ENCODE results near the gene PSMD2.

PSMD2 gene

DNA sequence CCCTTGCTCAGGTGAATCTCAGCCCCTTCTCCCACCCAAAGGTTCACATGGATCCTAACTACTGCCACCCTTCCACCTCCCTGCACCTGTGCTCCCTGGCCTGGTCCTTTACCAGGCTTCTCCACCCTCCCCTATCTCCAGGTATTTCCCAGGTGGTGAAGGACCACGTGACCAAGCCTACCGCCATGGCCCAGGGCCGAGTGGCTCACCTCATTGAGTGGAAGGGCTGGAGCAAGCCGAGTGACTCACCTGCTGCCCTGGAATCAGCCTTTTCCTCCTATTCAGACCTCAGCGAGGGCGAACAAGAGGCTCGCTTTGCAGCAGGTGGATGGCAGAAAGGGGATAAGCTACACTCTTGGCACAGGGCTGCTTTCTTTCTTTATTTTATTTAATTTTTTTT is 42.9 kb downstream of the PSMD2 start:
- DNase-seq, result no peak

DNA sequence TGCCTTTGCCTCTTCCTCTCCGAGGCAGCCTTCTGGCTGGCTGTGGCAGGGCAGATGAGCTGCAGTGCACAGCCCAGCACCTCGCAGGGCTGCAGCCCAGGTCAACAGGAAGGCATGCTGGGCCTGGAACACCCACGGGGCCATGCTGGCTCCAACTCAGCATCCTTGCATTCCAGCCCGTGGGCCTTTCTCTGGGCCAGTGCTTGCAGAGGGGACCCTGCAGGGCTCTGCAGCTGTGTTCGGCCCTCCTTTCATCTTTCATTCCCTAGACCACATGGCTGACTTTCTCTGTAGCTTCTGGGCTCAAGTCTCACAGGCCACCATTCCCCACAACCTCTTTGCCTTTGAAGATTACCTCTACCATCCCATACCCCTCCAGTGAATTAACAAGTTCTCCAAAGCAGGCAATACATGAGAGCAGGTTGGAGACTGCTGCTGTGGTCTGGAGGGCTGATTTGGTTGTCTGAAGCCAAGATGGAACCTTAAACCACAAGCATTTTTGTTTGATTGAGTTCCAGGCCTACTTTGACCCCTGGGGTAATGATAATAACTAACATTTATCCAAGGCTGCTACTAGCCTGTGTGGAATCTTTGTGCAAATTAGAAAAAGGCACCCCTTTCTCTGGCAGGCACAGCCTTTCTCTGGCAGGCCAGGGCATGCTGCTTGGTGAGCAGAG is 44.3 kb downstream of the PSMD2 start:
- no peak for DNase-seq

DNA sequence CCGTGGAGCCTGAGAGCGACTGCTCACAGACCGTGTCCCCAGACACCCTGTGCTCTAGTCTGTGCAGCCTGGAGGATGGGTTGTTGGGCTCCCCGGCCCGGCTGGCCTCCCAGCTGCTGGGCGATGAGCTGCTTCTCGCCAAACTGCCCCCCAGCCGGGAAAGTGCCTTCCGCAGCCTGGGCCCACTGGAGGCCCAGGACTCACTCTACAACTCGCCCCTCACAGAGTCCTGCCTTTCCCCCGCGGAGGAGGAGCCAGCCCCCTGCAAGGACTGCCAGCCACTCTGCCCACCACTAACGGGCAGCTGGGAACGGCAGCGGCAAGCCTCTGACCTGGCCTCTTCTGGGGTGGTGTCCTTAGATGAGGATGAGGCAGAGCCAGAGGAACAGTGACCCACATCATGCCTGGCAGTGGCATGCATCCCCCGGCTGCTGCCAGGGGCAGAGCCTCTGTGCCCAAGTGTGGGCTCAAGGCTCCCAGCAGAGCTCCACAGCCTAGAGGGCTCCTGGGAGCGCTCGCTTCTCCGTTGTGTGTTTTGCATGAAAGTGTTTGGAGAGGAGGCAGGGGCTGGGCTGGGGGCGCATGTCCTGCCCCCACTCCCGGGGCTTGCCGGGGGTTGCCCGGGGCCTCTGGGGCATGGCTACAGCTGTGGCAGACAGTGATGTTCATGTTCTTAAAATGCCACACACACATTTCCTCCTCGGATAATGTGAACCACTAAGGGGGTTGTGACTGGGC is 45.7 kb downstream of the PSMD2 start:
- no peak for DNase-seq

DNA sequence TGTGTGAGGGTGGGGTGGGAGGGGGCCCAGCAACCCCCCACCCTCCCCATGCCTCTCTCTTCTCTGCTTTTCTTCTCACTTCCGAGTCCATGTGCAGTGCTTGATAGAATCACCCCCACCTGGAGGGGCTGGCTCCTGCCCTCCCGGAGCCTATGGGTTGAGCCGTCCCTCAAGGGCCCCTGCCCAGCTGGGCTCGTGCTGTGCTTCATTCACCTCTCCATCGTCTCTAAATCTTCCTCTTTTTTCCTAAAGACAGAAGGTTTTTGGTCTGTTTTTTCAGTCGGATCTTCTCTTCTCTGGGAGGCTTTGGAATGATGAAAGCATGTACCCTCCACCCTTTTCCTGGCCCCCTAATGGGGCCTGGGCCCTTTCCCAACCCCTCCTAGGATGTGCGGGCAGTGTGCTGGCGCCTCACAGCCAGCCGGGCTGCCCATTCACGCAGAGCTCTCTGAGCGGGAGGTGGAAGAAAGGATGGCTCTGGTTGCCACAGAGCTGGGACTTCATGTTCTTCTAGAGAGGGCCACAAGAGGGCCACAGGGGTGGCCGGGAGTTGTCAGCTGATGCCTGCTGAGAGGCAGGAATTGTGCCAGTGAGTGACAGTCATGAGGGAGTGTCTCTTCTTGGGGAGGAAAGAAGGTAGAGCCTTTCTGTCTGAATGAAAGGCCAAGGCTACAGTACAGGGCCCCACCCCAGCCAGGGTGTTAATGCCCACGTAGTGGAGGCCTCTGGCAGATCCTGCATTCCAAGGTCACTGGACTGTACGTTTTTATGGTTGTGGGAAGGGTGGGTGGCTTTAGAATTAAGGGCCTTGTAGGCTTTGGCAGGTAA is 46.5 kb downstream of the PSMD2 start:
- DNase-seq, result peak; percentile 16 to 20

DNA sequence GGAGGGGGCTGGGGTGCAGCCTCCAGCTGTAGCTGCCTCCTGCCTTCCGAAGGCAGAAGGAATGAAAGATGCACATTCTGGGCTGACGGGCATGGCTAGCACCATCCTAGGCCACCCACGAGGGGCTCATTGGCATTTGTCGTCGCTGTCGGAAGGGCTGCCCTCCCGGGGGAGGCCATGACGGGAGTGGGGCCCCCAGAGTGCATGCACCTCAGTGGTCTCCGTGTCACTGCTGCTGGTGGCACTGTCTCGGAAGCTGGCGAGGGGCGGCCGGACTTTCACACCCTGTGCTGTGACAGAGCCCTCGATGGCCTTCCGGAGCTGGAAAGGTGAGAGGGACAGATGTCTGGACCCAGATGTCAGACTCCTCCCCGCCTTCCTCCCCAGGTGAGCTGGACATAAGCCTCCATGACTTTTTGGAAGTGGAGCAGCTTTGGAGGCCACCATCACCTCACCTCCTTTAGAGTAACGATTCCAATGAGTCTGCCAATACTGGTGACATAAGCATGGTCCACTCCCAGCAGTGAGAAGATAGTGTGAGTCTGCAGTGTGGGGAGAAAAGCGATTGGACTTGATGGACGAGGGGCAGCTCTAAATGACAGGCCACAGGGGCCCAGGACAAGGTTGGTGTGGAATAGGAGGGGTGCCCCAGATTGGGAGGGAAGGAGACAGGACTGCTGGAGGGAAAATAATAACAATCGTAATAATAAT is 47.6 kb downstream of the PSMD2 start:
- DNase-seq, result no peak

DNA sequence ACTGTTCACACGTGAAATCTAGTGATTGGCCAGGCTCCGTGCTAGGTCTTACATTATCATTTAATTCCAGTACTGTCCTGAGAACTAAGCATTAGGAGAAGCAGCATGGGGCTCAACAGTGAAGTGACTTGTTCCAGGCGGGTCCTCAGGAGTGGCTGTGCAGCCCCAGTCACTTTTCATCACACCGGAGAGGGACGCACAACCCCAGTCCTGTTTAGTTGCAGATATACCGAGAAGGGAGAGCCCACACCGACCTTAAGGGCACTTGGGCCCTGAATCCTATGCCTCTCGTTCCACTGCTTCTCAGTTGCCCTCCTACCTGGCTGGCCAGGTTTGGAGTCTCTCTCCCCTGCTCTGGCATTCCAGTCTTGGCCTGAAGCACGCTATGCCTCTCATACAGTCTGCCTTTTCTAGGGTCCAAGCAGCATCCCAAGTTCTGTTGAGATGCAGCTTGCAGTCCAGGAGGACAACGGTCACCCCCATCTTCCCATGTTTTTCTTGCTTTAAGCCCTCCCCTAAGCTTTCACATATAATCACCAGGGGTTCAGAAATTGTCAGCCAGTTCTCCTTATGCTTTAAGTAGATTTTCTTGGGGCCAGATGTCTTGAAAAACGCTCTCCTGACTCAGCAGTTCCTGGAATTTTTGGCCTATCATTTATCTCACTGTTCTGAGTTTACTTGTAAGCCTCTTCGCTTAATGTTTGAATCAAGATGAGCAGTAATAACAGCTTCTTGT is 48.4 kb downstream of the PSMD2 start:
- DNase-seq, result no peak

DNA sequence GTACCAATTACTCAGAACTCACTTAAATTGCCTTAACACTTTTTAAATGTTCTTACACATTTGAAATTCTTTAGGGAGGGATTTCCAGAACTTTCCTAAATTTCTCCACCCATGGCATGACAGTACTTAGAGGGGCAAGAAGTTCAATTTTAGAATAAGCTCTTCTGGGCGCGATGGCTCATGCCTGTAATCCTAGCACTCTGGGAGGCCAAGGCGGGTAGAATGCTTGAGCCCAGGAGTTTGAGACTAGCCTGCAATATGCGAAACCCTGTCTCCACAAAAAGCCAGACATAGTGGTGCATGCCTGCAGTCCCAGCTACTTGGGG is 49.0 kb downstream of the PSMD2 start:
- DNase-seq, result no peak

DNA sequence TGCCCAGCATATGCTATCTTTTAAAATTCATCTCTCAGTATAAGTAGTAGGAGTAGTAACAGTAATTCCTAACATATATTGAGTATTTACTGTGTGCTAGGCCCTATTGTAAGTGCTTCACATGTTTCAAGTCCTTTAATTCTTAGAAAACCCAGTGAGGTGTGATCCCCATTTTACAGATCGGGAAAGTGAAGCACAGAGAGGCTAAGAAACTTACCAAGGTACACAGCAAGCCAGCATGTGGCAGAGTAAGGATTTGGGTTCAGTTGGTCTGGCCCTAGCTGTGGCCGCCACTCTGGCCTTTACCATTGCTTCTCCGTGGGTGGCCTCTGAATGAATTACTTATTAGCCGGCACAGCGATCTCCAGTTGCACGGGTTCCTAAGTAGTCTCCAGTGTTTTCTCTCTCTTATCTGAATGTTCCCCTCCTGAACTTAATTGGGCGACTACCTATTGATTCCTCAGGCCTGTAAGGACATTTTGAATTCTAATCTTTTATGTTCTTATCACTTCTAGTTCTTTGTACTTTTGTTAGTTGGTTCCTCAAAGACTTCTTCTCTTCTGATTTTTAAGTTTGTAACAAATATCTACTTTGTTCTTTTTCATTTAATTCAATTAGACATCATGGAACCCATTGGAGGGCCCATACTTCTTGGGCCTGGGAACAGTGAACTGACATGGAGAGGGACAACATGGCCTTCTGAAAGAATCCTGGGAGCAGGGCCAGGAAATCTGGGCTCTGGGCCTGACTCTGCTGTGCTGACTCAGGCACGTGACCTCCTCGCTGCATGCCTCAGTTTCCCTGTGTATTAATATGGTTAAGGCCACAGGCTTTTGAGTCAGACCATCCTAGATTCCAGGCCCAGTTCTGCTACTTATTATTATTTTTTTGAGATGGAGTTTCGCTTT is 50.8 kb downstream of the PSMD2 start:
- no peak for DNase-seq

DNA sequence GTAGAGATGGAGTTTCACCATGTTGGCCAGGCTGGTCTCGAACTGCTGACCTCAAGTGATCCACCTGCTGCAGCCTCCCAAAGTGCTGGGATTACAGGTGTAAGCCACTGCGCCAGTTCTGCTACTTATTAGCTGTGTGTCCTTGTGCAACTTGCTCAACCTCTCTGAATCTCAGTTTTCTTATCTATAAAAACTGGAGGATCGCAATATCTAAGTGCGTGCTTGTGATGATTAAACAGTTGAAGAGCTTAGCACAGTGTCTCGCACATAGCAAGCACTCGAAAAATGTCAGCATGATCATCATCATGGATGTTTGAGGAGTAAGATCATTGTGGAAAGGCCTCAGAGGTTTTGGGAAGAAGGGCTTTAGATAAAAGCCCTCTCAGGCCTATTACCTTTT is 51.6 kb downstream of the PSMD2 start:
- DNase-seq, result no peak

DNA sequence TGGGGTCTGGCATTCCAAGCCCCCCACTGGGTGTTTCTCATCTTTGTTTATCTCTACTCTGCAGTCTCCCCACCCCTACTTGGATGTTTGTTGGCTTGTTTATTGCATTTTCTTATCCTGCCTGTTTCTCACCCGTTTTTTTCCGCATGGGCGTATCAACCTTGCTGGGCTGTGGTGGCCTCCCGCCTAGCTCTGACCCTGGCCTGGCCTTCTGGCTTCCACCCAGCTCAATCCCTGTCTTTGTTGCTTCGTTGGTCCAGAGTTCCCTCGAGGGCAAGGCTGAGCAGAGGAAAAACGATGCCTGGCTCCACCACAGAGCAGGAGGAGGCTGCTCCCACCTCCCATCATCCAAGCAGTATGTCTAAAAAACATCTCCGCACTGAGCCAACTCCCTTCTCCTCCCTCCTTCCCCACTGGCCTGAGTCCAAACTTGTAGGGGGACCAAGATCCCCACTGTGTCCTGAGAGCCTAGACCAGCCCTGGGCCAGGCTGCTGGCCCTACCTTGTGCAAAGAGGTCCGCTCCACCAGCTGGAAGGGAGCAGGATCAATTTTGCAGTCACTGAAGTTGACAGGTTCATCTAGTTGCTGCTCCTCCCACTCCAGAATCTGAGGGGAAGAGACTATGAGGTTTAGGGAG is 52.6 kb downstream of the PSMD2 start:
- DNase-seq, result no peak

GRCh38 chr3:184352149-184352785 is 53.2 kb downstream of the PSMD2 start:
- no peak for DNase-seq

- no peak for DNase-seq
Measured at GRCh38 chr3:184352897-184353545, 54.0 kb downstream of the PSMD2 start.

GRCh38 chr3:184353546-184353941 is 54.5 kb downstream of the PSMD2 start:
- DNase-seq, result no peak

GRCh38 chr3:184354121-184354728 is 55.2 kb downstream of the PSMD2 start:
- peak in 1 of 2 experiments; percentile 72 for DNase-seq

DNA sequence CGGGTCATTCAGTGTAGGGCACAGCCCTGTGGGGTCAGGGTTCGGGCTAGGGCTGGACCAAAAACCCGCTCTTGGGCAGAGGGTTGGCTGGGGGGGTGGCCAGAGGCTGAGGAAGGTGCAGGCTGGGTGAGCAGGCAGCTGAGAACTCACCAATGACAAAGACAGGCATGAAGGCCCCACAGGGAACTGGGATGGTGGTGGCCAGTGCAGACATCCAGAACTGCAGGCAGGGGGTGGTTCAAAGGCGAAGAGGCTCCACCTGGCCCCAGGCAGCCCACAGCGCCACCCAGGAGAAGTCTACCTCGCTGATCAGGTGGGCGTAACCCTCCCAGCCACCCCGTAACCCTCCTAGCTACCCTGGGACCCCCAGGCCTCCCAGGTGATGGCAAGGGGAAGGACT is 55.7 kb downstream of the PSMD2 start:
- no peak for DNase-seq

DNA sequence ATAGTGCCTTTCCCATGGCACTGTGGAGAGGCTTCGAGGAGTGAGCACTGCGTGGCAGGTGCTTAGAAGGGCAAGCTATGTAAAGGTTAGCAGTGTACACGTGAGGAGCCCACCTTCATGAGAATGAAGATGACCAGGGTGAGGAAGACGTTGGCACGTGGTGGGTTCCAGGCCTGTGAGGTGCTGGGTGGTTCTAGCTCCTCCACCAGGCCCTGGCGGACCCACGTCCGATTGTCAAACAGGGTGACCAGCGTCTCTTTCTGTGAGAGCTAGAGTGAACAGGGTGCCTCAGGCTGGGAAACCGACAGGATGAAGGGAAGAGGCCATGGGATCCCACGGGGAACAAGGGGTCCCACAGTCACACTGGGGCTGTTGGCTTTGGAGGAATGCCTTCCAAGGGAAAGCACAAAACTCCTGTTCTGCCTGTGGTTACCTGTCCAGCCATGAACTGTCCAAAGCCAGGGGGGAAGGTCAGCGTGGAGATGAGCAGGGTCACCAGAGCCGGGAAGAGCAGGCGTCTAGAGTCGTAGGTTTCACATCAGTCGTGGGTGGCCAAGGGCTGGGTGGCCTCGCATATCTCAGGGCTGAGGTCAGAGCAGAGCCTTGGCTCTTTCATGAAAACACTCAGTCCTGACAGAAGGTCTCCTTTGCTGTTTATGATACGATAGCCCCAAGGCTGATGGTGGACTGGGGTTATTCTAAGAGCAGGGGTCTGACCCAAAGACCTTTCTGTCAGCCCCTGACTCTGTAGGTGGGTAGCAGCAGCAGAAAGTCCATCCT is 56.4 kb downstream of the PSMD2 start:
- no peak for DNase-seq

GRCh38 chr3:184357248-184358123 is 58.4 kb downstream of the PSMD2 start:
- no peak for DNase-seq
